CD14-positive monocyte (primary cell): ENCODE results near the gene ZNF792. TPM values are rescaled to one million over a fixed set of nuclear protein-coding genes. Genes with fewer than 3 reads are reported as not detected.

Source experiments
- DNase-seq, 3 donors: peaks; one replicate each; pipeline ENCODE4 v3.0.0-alpha.2; 2011 to 2022
- H2AFZ ChIP-seq: 2 replicates; pipeline ENCODE4 v1.6.0; 2012; ENCODE audit warnings: mild to moderate bottlenecking, low read depth, low read length, inconsistent platforms; ENCODE audit not compliant: insufficient read depth, poor library complexity, severe bottlenecking
- H3K27ac ChIP-seq, 2 donors: 1 replicate in 1 of 2; 2 replicates in 1 of 2; pipeline ENCODE4 v1.5.1; 2012 to 2013; ENCODE audit warnings: low read length in 2 of 2, control low read depth in 1 of 2, inconsistent platforms in 1 of 2, low read depth in 1 of 2, mild to moderate bottlenecking in 1 of 2
- H3K27me3 ChIP-seq, 2 donors: one replicate each; pipeline versions ENCODE4 v1.6.0 to v1.6.1; 2011 to 2013; ENCODE audit warnings: low read length in 2 of 2; ENCODE audit not compliant: control insufficient read depth in 2 of 2, insufficient read depth in 2 of 2
- H3K36me3 ChIP-seq, 2 donors: replicated peaks in 1 of 2; 1 replicate in 1 of 2; 2 replicates in 1 of 2; pipeline versions ENCODE4 v1.5.1 to v1.6.1; 2012 to 2013; ENCODE audit warnings: low read length in 2 of 2, control low read depth in 1 of 2, inconsistent platforms in 1 of 2, mild to moderate bottlenecking in 1 of 2; ENCODE audit not compliant: insufficient read depth in 2 of 2, control insufficient read depth in 1 of 2
- H3K4me1 ChIP-seq, 2 donors: 1 replicate in 1 of 2; 2 replicates in 1 of 2; pipeline versions ENCODE4 v1.5.1 to v1.6.1; 2012 to 2013; ENCODE audit warnings: low read length in 2 of 2, control low read depth in 1 of 2, inconsistent platforms in 1 of 2, mild to moderate bottlenecking in 1 of 2, moderate library complexity in 1 of 2; ENCODE audit not compliant: insufficient read depth in 2 of 2, control insufficient read depth in 1 of 2
- H3K4me2 ChIP-seq: replicated peaks from 2 replicates; pipeline ENCODE3; 2012; ENCODE audit warnings: low read length, moderate library complexity, mild to moderate bottlenecking; ENCODE audit not compliant: poor library complexity, severe bottlenecking; ENCODE audit errors: extremely low read depth
- H3K4me3 ChIP-seq, 3 experiments: fragments of 200-600 bp in 1 of 3; sonication (generic) in 1 of 3; replicated peaks in 1 of 3; 1 replicate in 2 of 3; 2 replicates in 1 of 3; pipeline ENCODE4 v1.5.1; 2011 to 2013; ENCODE audit warnings: low read length in 3 of 3, mild to moderate bottlenecking in 3 of 3, control low read depth in 2 of 3, low read depth in 2 of 3, inconsistent platforms in 1 of 3, moderate library complexity in 1 of 3
- H3K79me2 ChIP-seq: 2 replicates; pipeline ENCODE4 v1.6.0; 2012; ENCODE audit warnings: mild to moderate bottlenecking, control low read depth, inconsistent platforms, low read length, moderate library complexity; ENCODE audit not compliant: insufficient read depth
- H3K9ac ChIP-seq: 2 replicates; pipeline ENCODE4 v1.6.0; 2017; ENCODE audit warnings: low read length, mild to moderate bottlenecking; ENCODE audit not compliant: insufficient read depth, poor library complexity, severe bottlenecking
- H3K9me3 ChIP-seq, 2 donors: replicated peaks in 1 of 2; 1 replicate in 1 of 2; 2 replicates in 1 of 2; pipeline versions ENCODE4 v1.5.1 to v1.6.1; 2012 to 2013; ENCODE audit warnings: low read length in 2 of 2, control low read depth in 1 of 2; ENCODE audit not compliant: control insufficient read depth in 1 of 2, insufficient read depth in 1 of 2
- H4K20me1 ChIP-seq: 2 replicates; pipeline ENCODE4 v1.6.0; 2012; ENCODE audit warnings: mild to moderate bottlenecking, low read length, control low read depth, moderate library complexity; ENCODE audit not compliant: insufficient read depth
- H3K27ac Mint-ChIP-seq, 7 donors: one replicate each; pipeline ENCODE4 v1.8.0; 2020; ENCODE audit warnings: mild to moderate bottlenecking in 7 of 7, mixed read lengths in 7 of 7, moderate library complexity in 6 of 7, inconsistent platforms in 2 of 7
- H3K27me3 Mint-ChIP-seq, 3 donors: one replicate each; pipeline ENCODE4 v1.8.0; 2021 to 2022; ENCODE audit warnings: low read depth in 3 of 3, mild to moderate bottlenecking in 3 of 3, mixed read lengths in 3 of 3, moderate library complexity in 3 of 3, inconsistent platforms in 1 of 3
- H3K36me3 Mint-ChIP-seq, 2 donors: one replicate each; pipeline ENCODE4 v1.8.0; 2020; ENCODE audit warnings: mixed read lengths in 2 of 2, inconsistent platforms in 1 of 2, mild to moderate bottlenecking in 1 of 2
- H3K4me1 Mint-ChIP-seq: one replicate; pipeline ENCODE4 v1.8.0; 2020; ENCODE audit warnings: mild to moderate bottlenecking, mixed read lengths
- H3K4me3 Mint-ChIP-seq, 2 donors: one replicate each; pipeline ENCODE4 v1.8.0; 2020; ENCODE audit warnings: mild to moderate bottlenecking in 2 of 2, mixed read lengths in 2 of 2, moderate library complexity in 1 of 2
- H3K9me3 Mint-ChIP-seq, 7 donors: one replicate each; pipeline ENCODE4 v1.8.0; 2020 to 2022; ENCODE audit warnings: mixed read lengths in 7 of 7, mild to moderate bottlenecking in 6 of 7, moderate library complexity in 6 of 7, inconsistent platforms in 2 of 7
- CTCF ChIP-seq: fragments of 200-600 bp; IDR thresholded peaks from one replicate; pipeline ENCODE4 v1.8.0; 2022; ENCODE audit warnings: antibody characterized with exemption, mild to moderate bottlenecking
- WGBS: methylation state at CpG from one replicate; pipeline ENCODE4 v1.1.5; 2013; ENCODE audit warnings: missing lambda C conversion rate; ENCODE audit not compliant: insufficient coverage; 5-methylcytosine and 5-hydroxymethylcytosine counted together
- intact Hi-C, 2 donors: fragments of 100-400 bp; cut with micrococcal nuclease; formaldehyde crosslinking; loops; one replicate each; pipeline versions ENCODE4 v1.15.0 to v1.15.1; 2023
- polyA plus RNA-seq, 3 donors: library from polyadenylated mRNA; depleted of rRNA in 1 of 3; unstranded in 2 of 3; stranded (reverse) in 1 of 3; fragments of 300-500 nt in 2 of 3; fragments of >200 nt in 1 of 3; fragmentation: Illumina TruSeq in 2 of 3; gene quantifications; 1 replicate in 2 of 3; 2 replicates in 1 of 3; pipeline ENCODE4 v1.2.3, GENCODE V29; 2012 to 2021

The ZNF792 gene
- polyA plus RNA-seq, 3 donors, result 1.3 to 3.3 (median 1.7) TPM

- Mint-ChIP-seq H3K36me3 (peaks cover 38% of the 10 kb centered on the region in 2 donors), H3K27ac (no peak overlapping the region), H3K4me3 (no peak overlapping the region), H3K27me3 (peaks cover 2 to 5% (median 3%) of the 10 kb centered on the region in 3 donors), H3K4me1 (peaks cover 22% of the 10 kb centered on the region), H3K9me3 (peaks cover 48 to 70% (median 62%) of the 10 kb centered on the region in 7 donors)
- no peak for TF ChIP-seq CTCF
- Histone ChIP-seq H3K4me3 (no peak overlapping the region), H4K20me1 (no peaks in the 10 kb centered on the region), H3K9me3 (peaks cover 53 to 61% of the 10 kb centered on the region in 2 donors), H3K27ac (no peak overlapping the region), H3K4me2 (no peak overlapping the region), H3K4me1 (peaks cover 18 to 23% of the 10 kb centered on the region in 2 donors), H3K9ac (no peak overlapping the region), H3K79me2 (no peaks in the 10 kb centered on the region), H3K36me3 (peaks cover 26 to 51% of the 10 kb centered on the region in 2 donors), H2AFZ (no peak overlapping the region), H3K27me3 (no peaks in the 10 kb centered on the region)
- intact Hi-C loops, result no loop called here
- 97% methylated on average over 9 of the region's 12 CpGs for WGBS
- no peak for DNase-seq
Measured at GRCh38 chr19:34960940-34961679, 2.9 kb downstream of the ZNF792 start.

DNA sequence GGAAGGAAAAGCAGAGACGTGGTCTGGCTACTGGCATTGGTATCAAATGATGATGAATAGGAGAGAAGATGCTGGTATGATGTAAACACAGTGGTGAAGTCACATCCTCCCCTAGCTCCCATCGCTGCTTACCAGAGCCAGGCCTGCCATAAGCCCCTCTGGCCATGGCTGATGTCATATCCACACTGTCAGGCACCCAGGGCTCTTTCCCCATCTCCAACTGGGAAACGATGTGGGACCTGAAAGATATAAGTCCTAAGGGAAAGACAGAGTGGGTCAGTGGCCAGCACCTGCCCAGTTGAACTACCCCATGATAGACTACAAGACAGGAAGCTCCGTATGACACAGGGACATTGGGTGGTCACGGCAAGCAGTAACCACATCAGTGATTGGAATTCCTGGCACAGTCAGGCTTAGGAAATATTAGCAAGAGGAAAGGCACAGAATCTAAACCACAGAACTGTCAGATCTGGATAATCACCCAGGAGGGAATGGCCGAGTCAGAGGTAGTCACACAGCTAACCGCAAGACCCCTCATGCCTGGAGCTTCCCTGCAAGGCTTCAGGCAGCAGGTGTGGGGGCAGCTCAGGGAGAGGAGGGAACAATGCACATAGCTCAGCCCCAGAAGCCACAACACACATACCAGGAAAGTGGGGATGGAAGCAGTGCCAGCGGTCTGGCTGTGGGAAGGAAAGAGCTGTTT, 3.8 kb downstream of the ZNF792 start:
- Mint-ChIP-seq H3K4me1 (peaks cover 22% of the 10 kb centered on the region), H3K4me3 (no peak overlapping the region), H3K36me3 (peaks cover 38 to 41% of the 10 kb centered on the region in 2 donors), H3K27ac (no peak overlapping the region), H3K9me3 (peaks cover 47 to 70% (median 61%) of the 10 kb centered on the region in 7 donors), H3K27me3 (peaks cover 1 to 4% (median 3%) of the 10 kb centered on the region in 3 donors)
- Histone ChIP-seq H3K79me2 (no peaks in the 10 kb centered on the region), H3K27me3 (no peaks in the 10 kb centered on the region), H3K4me1 (peaks cover 18 to 23% of the 10 kb centered on the region in 2 donors), H2AFZ (no peak overlapping the region), H3K9ac (no peak overlapping the region), H3K4me3 (peak overlapping the region in 1 of 3 experiments; percentile 49), H4K20me1 (no peaks in the 10 kb centered on the region), H3K4me2 (no peak overlapping the region), H3K36me3 (peaks cover 26 to 51% of the 10 kb centered on the region in 2 donors), H3K9me3 (peaks cover 57 to 61% of the 10 kb centered on the region in 2 donors), H3K27ac (no peak overlapping the region)
- no peak for TF ChIP-seq CTCF
- 95% methylated on average over 4 of the region's 8 CpGs for WGBS
- intact Hi-C loops, result no loop called here
- no peak for DNase-seq
